HUDEP-2 (cell line): ENCODE data around the gene KRTCAP2.

ENCODE experiments used
- DNase-seq, 76 experiments: peaks; one replicate each; lab custom pipeline; 2025; ENCODE audit not compliant: unreplicated experiment in 76 of 76; lab: John Stamatoyannopoulos, UW

KRTCAP2 gene

DNA sequence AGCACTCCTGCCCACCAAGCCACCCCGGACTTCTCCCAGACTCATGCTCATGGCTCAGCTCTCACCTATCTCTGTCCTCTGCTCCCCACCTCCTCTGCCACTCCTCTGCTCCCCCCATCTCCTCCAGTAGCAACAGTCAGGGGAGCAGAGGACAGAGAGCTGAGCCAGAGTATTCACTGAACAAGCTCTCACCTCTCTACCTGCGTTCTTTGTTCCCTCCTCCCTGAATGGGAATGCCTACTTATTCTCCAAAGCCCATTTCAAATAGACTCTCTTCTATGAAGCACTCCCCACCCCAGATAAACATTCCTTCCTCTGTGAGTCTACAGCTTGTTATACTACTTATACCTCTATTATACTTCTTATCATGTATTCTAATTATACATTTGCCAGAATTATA lies 51.9 kb downstream of the KRTCAP2 start:
- DNase-seq = no peak

DNA sequence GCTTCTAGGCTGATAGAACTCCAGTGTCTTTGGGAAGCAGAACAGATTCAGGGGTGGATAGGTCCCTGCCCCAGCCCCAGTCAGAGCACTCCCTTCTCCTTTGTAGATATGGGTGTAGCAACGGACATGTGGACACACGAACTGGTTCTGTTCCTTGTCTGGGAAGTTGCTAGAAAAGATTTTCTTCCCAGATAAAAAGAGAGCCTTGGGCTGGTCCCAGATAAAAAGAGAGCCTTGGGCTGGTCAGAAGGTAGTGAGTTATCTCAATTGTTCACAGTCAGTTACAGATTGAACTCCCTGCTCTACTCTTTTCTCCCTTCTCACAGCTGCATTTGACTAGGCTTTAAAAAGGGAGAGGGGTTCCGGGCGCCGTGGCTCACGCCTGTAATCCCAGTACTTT lies 52.9 kb downstream of the KRTCAP2 start:
- no peak for DNase-seq
